SH-SY5Y (cell line): ENCODE data around the gene DEFB113.

Experiments used
- GATA2 ChIP-seq: IDR thresholded peaks from 2 replicates; pipeline ENCODE4 v1.6.1; 2011; ENCODE audit warnings: mild to moderate bottlenecking, low read depth, low read length
- GATA3 ChIP-seq: IDR thresholded peaks from 2 replicates; pipeline ENCODE4 v1.6.1; 2011; ENCODE audit warnings: low read depth, mild to moderate bottlenecking, low read length, moderate library complexity

- TF ChIP-seq GATA2: no peak
- no peak for TF ChIP-seq GATA3
These were observed 20.4 kb downstream of the DEFB113 start for GRCh38 chr6:49949062-49949461.
